Measurements from ENCODE around the gene BCORL1. TPM values are rescaled to one million over a fixed set of nuclear protein-coding genes. Genes with fewer than 3 reads are reported as not detected.

BCORL1 gene
- 34.0 TPM for total RNA-seq (ENCODE audit: unreplicated experiment)
- long read RNA-seq, partial matches to known transcripts, result 2 of 5 reads
- long read RNA-seq, other reads (novel, unspliced or antisense), result 3 of 5 reads

- H3K4me3 Mint-ChIP-seq (ENCODE audit: unreplicated experiment), result no peak within 1 kb of the TSS
- H3K4me1 Mint-ChIP-seq (ENCODE audit: unreplicated experiment), result peaks cover 32% of the 10 kb centered on the region
- TF ChIP-seq CTCF (IDR thresholded peaks at IDR 0.05; ENCODE audit: unreplicated experiment), result no peak
- DNase-seq (ENCODE audit: low spot score), result peak; percentile 77
- H3K27ac Mint-ChIP-seq (ENCODE audit: unreplicated experiment), result no peak within 1 kb of the TSS
- peaks cover 1% of the 10 kb centered on the region for H3K27me3 Mint-ChIP-seq (ENCODE audit: unreplicated experiment)
- H3K36me3 Mint-ChIP-seq (ENCODE audit: low read depth, unreplicated experiment), result no peaks in the 10 kb centered on the region
- no peaks in the 10 kb centered on the region for H3K9me3 Mint-ChIP-seq (ENCODE audit: unreplicated experiment)
Measured at GRCh38 chrX:129982300-129983251, at the start of gene BCORL1. Gene BCORL1 (plus strand): TSS chrX:129982635. CDS start chrX:130005232, 22,597 bp downstream.

GRCh38 chrX:129932821-129933321 is 49.6 kb upstream of the BCORL1 start:
- peak; percentile 20 for DNase-seq (ENCODE audit: low spot score)
- no peak overlapping the region for H3K4me3 Mint-ChIP-seq (ENCODE audit: unreplicated experiment)
- peaks cover 6% of the 10 kb centered on the region for H3K4me1 Mint-ChIP-seq (ENCODE audit: unreplicated experiment)
- TF ChIP-seq CTCF (IDR thresholded peaks at IDR 0.05; ENCODE audit: unreplicated experiment), result no peak
- no peaks in the 10 kb centered on the region for H3K9me3 Mint-ChIP-seq (ENCODE audit: unreplicated experiment)
- H3K27me3 Mint-ChIP-seq (ENCODE audit: unreplicated experiment), result peaks cover 6% of the 10 kb centered on the region
- no peak overlapping the region for H3K27ac Mint-ChIP-seq (ENCODE audit: unreplicated experiment)
- no peaks in the 10 kb centered on the region for H3K36me3 Mint-ChIP-seq (ENCODE audit: low read depth, unreplicated experiment)

- peak overlapping the region; percentile 76 for H3K4me3 Mint-ChIP-seq (ENCODE audit: unreplicated experiment)
- H3K4me1 Mint-ChIP-seq (ENCODE audit: unreplicated experiment), result peaks cover 10% of the 10 kb centered on the region
- H3K36me3 Mint-ChIP-seq (ENCODE audit: low read depth, unreplicated experiment), result no peaks in the 10 kb centered on the region
- DNase-seq (ENCODE audit: low spot score), result no peak
- TF ChIP-seq CTCF (IDR thresholded peaks at IDR 0.05; ENCODE audit: unreplicated experiment), result no peak
- peaks cover 6% of the 10 kb centered on the region for H3K27me3 Mint-ChIP-seq (ENCODE audit: unreplicated experiment)
- no peak overlapping the region for H3K27ac Mint-ChIP-seq (ENCODE audit: unreplicated experiment)
- H3K9me3 Mint-ChIP-seq (ENCODE audit: unreplicated experiment), result no peaks in the 10 kb centered on the region
Measured at GRCh38 chrX:129933700-129934099, 48.7 kb upstream of the BCORL1 start.

GRCh38 chrX:129934461-129934860 is 48.0 kb upstream of the BCORL1 start:
- Mint-ChIP-seq H3K27me3 (ENCODE audit: unreplicated experiment) (peaks cover 6% of the 10 kb centered on the region), H3K4me1 (ENCODE audit: unreplicated experiment) (peaks cover 10% of the 10 kb centered on the region), H3K4me3 (ENCODE audit: unreplicated experiment) (no peak overlapping the region), H3K27ac (ENCODE audit: unreplicated experiment) (no peak overlapping the region), H3K36me3 (ENCODE audit: low read depth, unreplicated experiment) (no peaks in the 10 kb centered on the region), H3K9me3 (ENCODE audit: unreplicated experiment) (no peaks in the 10 kb centered on the region)
- DNase-seq (ENCODE audit: low spot score), result no peak
- TF ChIP-seq CTCF (IDR thresholded peaks at IDR 0.05; ENCODE audit: unreplicated experiment), result no peak

- Mint-ChIP-seq H3K27me3 (ENCODE audit: unreplicated experiment) (peaks cover 6% of the 10 kb centered on the region), H3K9me3 (ENCODE audit: unreplicated experiment) (no peaks in the 10 kb centered on the region), H3K27ac (ENCODE audit: unreplicated experiment) (no peak overlapping the region), H3K4me1 (ENCODE audit: unreplicated experiment) (peaks cover 10% of the 10 kb centered on the region), H3K36me3 (ENCODE audit: low read depth, unreplicated experiment) (no peaks in the 10 kb centered on the region), H3K4me3 (ENCODE audit: unreplicated experiment) (no peak overlapping the region)
- no peak for TF ChIP-seq CTCF (IDR thresholded peaks at IDR 0.05; ENCODE audit: unreplicated experiment)
- DNase-seq (ENCODE audit: low spot score), result no peak
Measured at GRCh38 chrX:129934952-129935351, 47.5 kb upstream of the BCORL1 start.

All from endothelial cell (in vitro differentiated cells).